HCT116 (cell line): ENCODE results near the gene KCNH2. TPM values are rescaled to one million over a fixed set of nuclear protein-coding genes. Genes with fewer than 3 reads are reported as not detected.

Experiments
- ATAC-seq: fragments of 200-7000 bp; cut with Tn5 transposase; 2 replicates; pipeline ENCODE4 v1.9.1; 2020; ENCODE audit warnings: mild to moderate bottlenecking, moderate library complexity
- BruUV-seq: library from RNA; stranded (reverse); fragments of 400-500 nt; replicated peaks from 2 replicates; lab custom pipeline; 2021; lab: Mats Ljungman, UMichigan
- CTCF ChIA-PET: fragments of 300-600 bp; sonication (Branson Sonifier 250); formaldehyde crosslinking; loops from one replicate; lab custom pipeline; 2021; ENCODE audit warnings: antibody characterized with exemption; lab: Charles Lee
- POLR2A ChIA-PET: fragments of 300-600, 350-600 bp; sonication (Branson Sonifier 250); formaldehyde crosslinking; loops from one replicate; lab custom pipeline; 2021; ENCODE audit warnings: antibody characterized with exemption; lab: Charles Lee
- RAD21 ChIA-PET, 2 experiments: fragments of 300-600 bp; sonication (Branson Sonifier 250); formaldehyde crosslinking; loops; one replicate each; lab custom pipeline; 2023; ENCODE audit warnings: low total read pairs in 2 of 2; ENCODE audit not compliant: uncharacterized antibody in 2 of 2, unreplicated experiment in 2 of 2, low non-redundant PET in 1 of 2; lab: Charles Lee
- DNase-seq: peaks from one replicate; pipeline ENCODE4 v3.0.0-alpha.2; 2010; ENCODE audit warnings: low read depth, low spot score
- H2AFZ ChIP-seq: fragments of 200-600 bp; shearing (Covaris generic), sonication (generic); 2 replicates; pipeline ENCODE4 v1.6.1; 2017; ENCODE audit warnings: low read depth, mixed run types, mixed read lengths, antibody characterized with exemption, low read length; ENCODE audit not compliant: poor library complexity, severe bottlenecking
- H3K27ac ChIP-seq: 2 replicates; pipeline ENCODE4 v1.5.1; 2012; ENCODE audit warnings: low read depth, low read length
- H3K27me3 ChIP-seq: fragments of 200-600 bp; sonication (generic); 2 replicates; pipeline ENCODE4 v1.6.1; 2016; ENCODE audit warnings: mixed run types, low read length, mixed read lengths; ENCODE audit not compliant: insufficient read depth
- H3K36me3 ChIP-seq, 2 experiments: fragments of 200-500 bp in 1 of 2; fragments of 200-600 bp in 1 of 2; sonication (Bioruptor generic) in 1 of 2; sonication (generic) in 1 of 2; 2 replicates each; pipeline versions ENCODE4 v1.5.1 to v1.6.1; 2014 to 2016; ENCODE audit warnings: low read length in 2 of 2, inconsistent platforms in 1 of 2, mixed read lengths in 1 of 2, mixed run types in 1 of 2; ENCODE audit not compliant: insufficient read depth in 2 of 2, control insufficient read depth in 1 of 2
- H3K4me1 ChIP-seq, 2 experiments: fragments of 200-600 bp in 1 of 2; sonication (generic) in 1 of 2; 2 replicates each; pipeline versions ENCODE4 v1.5.1 to v1.6.1; 2012 to 2017; ENCODE audit warnings: low read length in 2 of 2, inconsistent platforms in 1 of 2, mild to moderate bottlenecking in 1 of 2, mixed read lengths in 1 of 2, mixed run types in 1 of 2, moderate library complexity in 1 of 2; ENCODE audit not compliant: insufficient read depth in 2 of 2, control insufficient read depth in 1 of 2
- H3K4me2 ChIP-seq: fragments of 200-600 bp; sonication (generic); 2 replicates; pipeline ENCODE4 v1.6.1; 2017; ENCODE audit warnings: mixed run types, low read length, mixed read lengths
- H3K4me3 ChIP-seq, 2 experiments: fragments of 200-600 bp in 1 of 2; sonication (generic) in 1 of 2; replicated peaks in 1 of 2; 2 replicates each; pipeline ENCODE4 v1.5.1; 2011 to 2016; ENCODE audit warnings: low read length in 2 of 2, control low read depth in 1 of 2, low read depth in 1 of 2, mild to moderate bottlenecking in 1 of 2, mixed read lengths in 1 of 2, mixed run types in 1 of 2
- H3K79me2 ChIP-seq: fragments of 200-600 bp; sonication (generic); 2 replicates; pipeline ENCODE4 v1.6.1; 2017; ENCODE audit warnings: mild to moderate bottlenecking, mixed run types, low read length, moderate library complexity, mixed read lengths; ENCODE audit not compliant: insufficient read depth
- H3K9ac ChIP-seq: fragments of 200-600 bp; sonication (generic); 2 replicates; pipeline ENCODE4 v1.6.1; 2016; ENCODE audit warnings: low read length, mixed read lengths
- H3K9me2 ChIP-seq: fragments of 200-600 bp; sonication (generic), shearing (Covaris generic); 2 replicates; pipeline ENCODE4 v1.6.1; 2017; ENCODE audit warnings: mixed run types, mild to moderate bottlenecking, moderate library complexity; ENCODE audit not compliant: insufficient read depth
- H3K9me3 ChIP-seq, 2 experiments: fragments of 200-500 bp in 1 of 2; fragments of 200-600 bp in 1 of 2; sonication (Bioruptor generic) in 1 of 2; sonication (generic) in 1 of 2; 2 replicates each; pipeline ENCODE4 v1.6.1; 2014 to 2017; ENCODE audit warnings: low read length in 2 of 2, mixed read lengths in 2 of 2, inconsistent platforms in 1 of 2, low read depth in 1 of 2, mild to moderate bottlenecking in 1 of 2, mixed run types in 1 of 2, moderate library complexity in 1 of 2; ENCODE audit not compliant: control insufficient read depth in 1 of 2, insufficient read depth in 1 of 2
- H4K20me1 ChIP-seq: fragments of 200-600 bp; sonication (generic), shearing (Covaris generic); 2 replicates; pipeline ENCODE4 v1.6.1; 2017; ENCODE audit warnings: mixed run types, mild to moderate bottlenecking, moderate library complexity; ENCODE audit not compliant: insufficient read depth
- CEBPB ChIP-seq: IDR thresholded peaks from 2 replicates; pipeline ENCODE4 v1.6.1; 2012; ENCODE audit warnings: low read depth
- ELF1 ChIP-seq: IDR thresholded peaks from 2 replicates; pipeline ENCODE4 v1.6.1; 2012; ENCODE audit warnings: low read depth, borderline replicate concordance
- EZH2 ChIP-seq: fragments of 200-600 bp; sonication (generic); IDR thresholded peaks from 2 replicates; pipeline ENCODE4 v1.6.1; 2017; ENCODE audit warnings: antibody characterized with exemption, mixed run types
- EZH2phosphoT487 ChIP-seq: fragments of 200-600 bp; IDR thresholded peaks from 2 replicates; pipeline ENCODE4 v1.6.1; 2018; ENCODE audit warnings: antibody characterized with exemption, borderline replicate concordance
- POLR2A ChIP-seq: IDR thresholded peaks from 2 replicates; pipeline ENCODE4 v1.7.0; 2011; ENCODE audit warnings: borderline replicate concordance; ENCODE audit not compliant: insufficient read depth, insufficient read length; ENCODE audit errors: extremely low read depth
- RAD21 ChIP-seq: IDR thresholded peaks from 2 replicates; pipeline ENCODE4 v1.6.1; 2012; ENCODE audit warnings: low read depth, mild to moderate bottlenecking
- SIN3A ChIP-seq: IDR thresholded peaks from 2 replicates; pipeline ENCODE4 v1.6.1; 2012; ENCODE audit warnings: low read depth
- SP1 ChIP-seq: IDR thresholded peaks from 2 replicates; pipeline ENCODE4 v1.6.1; 2012; ENCODE audit warnings: low read depth
- SRF ChIP-seq: IDR thresholded peaks from 2 replicates; pipeline ENCODE4 v1.6.1; 2012; ENCODE audit warnings: low read depth
- ZBTB33 ChIP-seq: IDR thresholded peaks from 2 replicates; pipeline ENCODE4 v1.6.1; 2011; ENCODE audit warnings: mild to moderate bottlenecking, low read length, moderate library complexity; ENCODE audit not compliant: insufficient replicate concordance; ENCODE audit errors: extremely low read depth
- ZFX ChIP-seq: fragments of 450-650 bp; IDR thresholded peaks from 2 replicates; pipeline ENCODE4 v1.6.1; 2017
- ZNF274 ChIP-seq: fragments of 200-500 bp; sonication (Bioruptor generic); IDR thresholded peaks from 2 replicates; pipeline ENCODE4 v1.6.1; 2014; ENCODE audit warnings: mild to moderate bottlenecking, low read depth, low read length, inconsistent platforms
- intact Hi-C: fragments of 100-400 bp; cut with micrococcal nuclease; formaldehyde crosslinking; loops from 2 replicates; pipeline ENCODE4 v1.10.0; 2022
- total RNA-seq: library from RNA; stranded (reverse); gene quantifications from one replicate; pipeline ENCODE4 v1.2.1, GENCODE V29; 2021; ENCODE audit not compliant: unreplicated experiment
- TF ChIP-seq, protein P1 (sequence below): IDR thresholded peaks from 2 replicates; pipeline ENCODE4 v1.6.1; 2012
- TF ChIP-seq, protein P2 (sequence below): IDR thresholded peaks from 2 replicates; pipeline ENCODE4 v1.6.1; 2012; ENCODE audit warnings: low read depth

KCNH2 gene
- total RNA-seq, 1 experiment from 2014 or later = 9.7 TPM

DNA sequence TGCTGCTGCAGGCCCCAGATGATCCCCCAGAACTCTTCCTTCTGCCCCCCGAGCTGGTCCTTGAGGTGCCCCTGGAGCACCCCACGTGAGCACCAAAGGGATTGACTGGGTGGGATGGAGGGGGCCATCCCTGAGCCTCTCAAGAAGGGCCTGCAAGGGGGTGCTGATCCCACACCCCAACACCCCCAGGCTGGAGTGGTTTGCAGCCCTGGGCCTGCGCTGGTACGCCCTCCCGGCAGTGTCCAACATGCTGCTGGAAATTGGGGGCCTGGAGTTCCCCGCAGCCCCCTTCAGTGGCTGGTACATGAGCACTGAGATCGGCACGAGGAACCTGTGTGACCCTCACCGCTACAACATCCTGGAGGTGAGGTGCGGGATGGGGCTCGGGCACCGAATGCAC lies 20.9 kb upstream of the KCNH2 start:
- Histone ChIP-seq H4K20me1 (no peaks in the 10 kb centered on the region), H2AFZ (no peak overlapping the region), H3K36me3 (no peaks in the 10 kb centered on the region), H3K27me3 (no peaks in the 10 kb centered on the region), H3K9ac (no peak overlapping the region), H3K4me3 (no peak overlapping the region), H3K9me2 (no peaks in the 10 kb centered on the region), H3K4me2 (no peak overlapping the region), H3K79me2 (no peaks in the 10 kb centered on the region), H3K4me1 (no peaks in the 10 kb centered on the region), H3K27ac (no peak overlapping the region), H3K9me3 (no peaks in the 10 kb centered on the region)
- ChIA-PET CTCF (no interaction called here), POLR2A (no interaction called here), RAD21 (no interaction called here)
- DNase-seq (no peak), ATAC-seq (no peak)
- TF ChIP-seq, protein P1, sequence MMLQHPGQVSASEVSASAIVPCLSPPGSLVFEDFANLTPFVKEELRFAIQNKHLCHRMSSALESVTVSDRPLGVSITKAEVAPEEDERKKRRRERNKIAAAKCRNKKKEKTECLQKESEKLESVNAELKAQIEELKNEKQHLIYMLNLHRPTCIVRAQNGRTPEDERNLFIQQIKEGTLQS = no peak
- TF ChIP-seq ZFX (no peak), SP1 (no peak)
- BruUV-seq = no TSS peak
- intact Hi-C loops = no loop called here

DNA sequence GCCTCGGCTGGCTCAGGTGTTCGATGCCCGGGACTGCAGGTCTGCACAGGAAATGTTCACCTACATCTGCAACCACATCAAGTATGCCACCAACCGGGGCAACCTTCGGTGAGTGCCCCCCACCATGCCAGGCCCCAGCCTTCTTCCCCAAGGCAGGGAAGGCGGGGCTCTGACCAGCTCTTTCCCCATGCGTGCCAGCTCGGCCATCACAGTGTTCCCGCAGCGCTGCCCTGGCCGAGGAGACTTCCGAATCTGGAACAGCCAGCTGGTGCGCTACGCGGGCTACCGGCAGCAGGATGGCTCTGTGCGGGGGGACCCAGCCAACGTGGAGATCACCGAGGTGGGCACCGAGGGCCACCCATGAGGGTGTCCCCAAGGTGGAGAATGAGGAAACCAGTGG lies 20.2 kb upstream of the KCNH2 start:
- ChIA-PET RAD21 (no interaction called here), CTCF (no interaction called here)
- no TSS peak for BruUV-seq
- TF ChIP-seq SIN3A (no peak), CEBPB (no peak), RAD21 (no peak), SRF (no peak), EZH2phosphoT487 (no peak), ZBTB33 (no peak), EZH2 (no peak), SP1 (no peak), ZFX (no peak), ELF1 (no peak), ZNF274 (no peak), POLR2A (no peak)
- TF ChIP-seq, protein P1 = no peak
- TF ChIP-seq, protein P2, sequence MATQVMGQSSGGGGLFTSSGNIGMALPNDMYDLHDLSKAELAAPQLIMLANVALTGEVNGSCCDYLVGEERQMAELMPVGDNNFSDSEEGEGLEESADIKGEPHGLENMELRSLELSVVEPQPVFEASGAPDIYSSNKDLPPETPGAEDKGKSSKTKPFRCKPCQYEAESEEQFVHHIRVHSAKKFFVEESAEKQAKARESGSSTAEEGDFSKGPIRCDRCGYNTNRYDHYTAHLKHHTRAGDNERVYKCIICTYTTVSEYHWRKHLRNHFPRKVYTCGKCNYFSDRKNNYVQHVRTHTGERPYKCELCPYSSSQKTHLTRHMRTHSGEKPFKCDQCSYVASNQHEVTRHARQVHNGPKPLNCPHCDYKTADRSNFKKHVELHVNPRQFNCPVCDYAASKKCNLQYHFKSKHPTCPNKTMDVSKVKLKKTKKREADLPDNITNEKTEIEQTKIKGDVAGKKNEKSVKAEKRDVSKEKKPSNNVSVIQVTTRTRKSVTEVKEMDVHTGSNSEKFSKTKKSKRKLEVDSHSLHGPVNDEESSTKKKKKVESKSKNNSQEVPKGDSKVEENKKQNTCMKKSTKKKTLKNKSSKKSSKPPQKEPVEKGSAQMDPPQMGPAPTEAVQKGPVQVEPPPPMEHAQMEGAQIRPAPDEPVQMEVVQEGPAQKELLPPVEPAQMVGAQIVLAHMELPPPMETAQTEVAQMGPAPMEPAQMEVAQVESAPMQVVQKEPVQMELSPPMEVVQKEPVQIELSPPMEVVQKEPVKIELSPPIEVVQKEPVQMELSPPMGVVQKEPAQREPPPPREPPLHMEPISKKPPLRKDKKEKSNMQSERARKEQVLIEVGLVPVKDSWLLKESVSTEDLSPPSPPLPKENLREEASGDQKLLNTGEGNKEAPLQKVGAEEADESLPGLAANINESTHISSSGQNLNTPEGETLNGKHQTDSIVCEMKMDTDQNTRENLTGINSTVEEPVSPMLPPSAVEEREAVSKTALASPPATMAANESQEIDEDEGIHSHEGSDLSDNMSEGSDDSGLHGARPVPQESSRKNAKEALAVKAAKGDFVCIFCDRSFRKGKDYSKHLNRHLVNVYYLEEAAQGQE = no peak

More for the DNA sequence above, 20.2 kb upstream of the KCNH2 start:
- Histone ChIP-seq H3K9ac (no peak overlapping the region), H3K4me3 (no peak overlapping the region), H3K79me2 (no peaks in the 10 kb centered on the region), H3K36me3 (no peaks in the 10 kb centered on the region), H3K4me2 (no peak overlapping the region), H3K4me1 (no peaks in the 10 kb centered on the region), H4K20me1 (no peaks in the 10 kb centered on the region), H3K9me2 (no peaks in the 10 kb centered on the region), H3K27ac (no peak overlapping the region), H3K9me3 (no peaks in the 10 kb centered on the region), H3K27me3 (no peaks in the 10 kb centered on the region), H2AFZ (no peak overlapping the region)
- intact Hi-C loops = no loop called here
- ATAC-seq (no peak), DNase-seq (no peak)
- POLR2A ChIA-PET = no interaction called here
